Activated T-helper 9 cell treated with anti-CD3 and anti-CD28 coated beads, Interleukin-2, amount 50 U/mL, for 16 hours (primary cell): ENCODE data around the gene PRMT5.
A peak's percentile ranks its signal among the peaks of the same experiment; 100 is the strongest.

ENCODE experiments used
- DNase-seq: peaks from one replicate; pipeline ENCODE4 v3.0.0-alpha.2; 2020; ENCODE audit warnings: low read depth

PRMT5 gene

GRCh38 chr14:22875003-22875747, 54.0 kb downstream of the PRMT5 start:
- no peak for DNase-seq

GRCh38 chr14:22872833-22873520, 56.2 kb downstream of the PRMT5 start:
- no peak for DNase-seq

GRCh38 chr14:22872033-22872832, 56.9 kb downstream of the PRMT5 start:
- DNase-seq, result peak; percentile 66

GRCh38 chr14:22871224-22872032, 57.7 kb downstream of the PRMT5 start, which contains the start of gene LRP10:
Gene LRP10, plus strand, starts transcription at chr14:22871740. Its CDS starts 564 bp downstream, at chr14:22872304.
- peak; percentile 69 for DNase-seq

GRCh38 chr14:22870811-22871223, 58.4 kb downstream of the PRMT5 start:
- no peak for DNase-seq
